Upper lobe of left lung (tissue), 6 donors: ENCODE results near the gene JCAD. TPM values are rescaled to one million over a fixed set of nuclear protein-coding genes. Genes with fewer than 3 reads are reported as not detected.
A peak's percentile ranks its signal among the peaks of the same experiment; 100 is the strongest.

Source experiments
- ATAC-seq, 2 donors: fragments of 200-7000 bp; cut with Tn5 transposase; one replicate each; pipeline ENCODE4 v1.9.1; 2022; ENCODE audit warnings: mild to moderate bottlenecking in 2 of 2, moderate library complexity in 2 of 2; ENCODE audit not compliant: low FRiP score in 2 of 2
- DNase-seq, 2 donors: peaks; one replicate each; pipeline ENCODE4 v3.0.0-alpha.2; 2019 to 2020
- H3K27ac ChIP-seq, 4 donors: fragments of 200-600 bp; sonication (generic); one replicate each; pipeline ENCODE4 v1.5.1; 2016 to 2019
- H3K27me3 ChIP-seq, 4 donors: fragments of 200-600 bp; sonication (generic); one replicate each; pipeline ENCODE4 v1.5.1; 2017 to 2019
- H3K36me3 ChIP-seq, 4 donors: fragments of 200-600 bp; sonication (generic); one replicate each; pipeline ENCODE4 v1.5.1; 2016 to 2019
- H3K4me1 ChIP-seq, 4 donors: fragments of 200-600 bp; sonication (generic); one replicate each; pipeline ENCODE4 v1.5.1; 2018 to 2019
- H3K4me3 ChIP-seq, 4 donors: fragments of 200-600 bp; sonication (generic); one replicate each; pipeline ENCODE4 v1.5.1; 2017 to 2019; ENCODE audit warnings: mild to moderate bottlenecking in 2 of 4, moderate library complexity in 1 of 4
- H3K9me3 ChIP-seq, 4 donors: fragments of 200-600 bp; sonication (generic); one replicate each; pipeline ENCODE4 v1.5.1; 2018 to 2019
- CTCF ChIP-seq, 6 experiments: fragments of 450-650 bp in 4 of 6; fragments of 200-600 bp in 2 of 6; sonication (generic) in 2 of 6; IDR thresholded peaks; one replicate each; pipeline ENCODE4 v1.5.1; 2016 to 2019; ENCODE audit warnings: antibody characterized with exemption in 6 of 6
- EP300 ChIP-seq, 4 donors: sonication (generic); formaldehyde crosslinking; IDR thresholded peaks; one replicate each; pipeline ENCODE4 v1.5.1; 2017; ENCODE audit warnings: antibody characterized with exemption in 4 of 4, control low read depth in 2 of 4
- POLR2A ChIP-seq, 4 donors: fragments of 450-650 bp; IDR thresholded peaks; one replicate each; pipeline ENCODE4 v1.5.1; 2016 to 2017; ENCODE audit warnings: antibody characterized with exemption in 4 of 4, mild to moderate bottlenecking in 2 of 4
- POLR2AphosphoS5 ChIP-seq, 2 donors: sonication (generic); formaldehyde crosslinking; IDR thresholded peaks; one replicate each; pipeline ENCODE4 v1.5.1; 2017; ENCODE audit warnings: antibody characterized with exemption in 2 of 2
- WGBS, 2 donors: methylation state at CpG; one replicate each; pipeline ENCODE4 v1.1.5; 2017 to 2018; 5-methylcytosine and 5-hydroxymethylcytosine counted together
- total RNA-seq, 6 donors: library from RNA; depleted of rRNA in 4 of 6; stranded (reverse); fragments of >200 nt in 4 of 6; gene quantifications; one replicate each; pipeline versions ENCODE4 v1.1.0 to v1.2.1, GENCODE V29; 2016 to 2021
- donor health status: DM: no; HTN: no; CAD: no; lungs with moderate emphysema.
- donor health status: DM: no; HTN: yes; CAD: no; lungs with severe emphysema.

The JCAD gene
- total RNA-seq, 6 donors from 2014 or later: 16.8 to 83.7 (median 37.6) TPM

GRCh38 chr10:30002426-30003266 is 56.7 kb downstream of the JCAD start:
- Histone ChIP-seq H3K4me1 (peaks cover 27 to 40% (median 31%) of the 10 kb centered on the region in 4 donors), H3K4me3 (no peak overlapping the region), H3K27me3 (no peaks in the 10 kb centered on the region), H3K9me3 (no peaks in the 10 kb centered on the region), H3K27ac (peak overlapping the region in 3 of 4 donors; percentile 63 to 78 (median 66)), H3K36me3 (no peaks in the 10 kb centered on the region)
- ATAC-seq (peak; percentile 50 to 62), DNase-seq (peak in 1 of 2 donors; percentile 78)
- TF ChIP-seq CTCF (IDR thresholded peaks at IDR 0.05): peak; percentile 64 to 81 (median 70)
- TF ChIP-seq EP300 (IDR thresholded peaks at IDR 0.05): no peak
- WGBS, 2 donors: 43 to 72% methylated on average over 7 to 16 of the region's 16 CpGs

GRCh38 chr10:30000802-30001571 is 58.4 kb downstream of the JCAD start:
- H3K27ac ChIP-seq: peak overlapping the region; percentile 52 to 78 (median 62)
- no peaks in the 10 kb centered on the region for H3K27me3 ChIP-seq
- no peaks in the 10 kb centered on the region for H3K36me3 ChIP-seq
- no peak overlapping the region for H3K4me3 ChIP-seq
- ATAC-seq: peak; percentile 52 to 72
- no peaks in the 10 kb centered on the region for H3K9me3 ChIP-seq
- peak in 1 of 2 donors; percentile 39 for DNase-seq
- H3K4me1 ChIP-seq: peaks cover 27 to 35% (median 31%) of the 10 kb centered on the region in 4 donors
- WGBS, 2 donors: 52 to 66% methylated on average over 12 of the region's 12 CpGs
- TF ChIP-seq POLR2A (IDR thresholded peaks at IDR 0.05) (no peak), CTCF (IDR thresholded peaks at IDR 0.05) (no peak), EP300 (IDR thresholded peaks at IDR 0.05) (peak in 1 of 4 donors; percentile 28), POLR2AphosphoS5 (IDR thresholded peaks at IDR 0.05) (peak; percentile 51 to 60)

GRCh38 chr10:29998142-29998808 is 61.1 kb downstream of the JCAD start:
- no peak for TF ChIP-seq POLR2A (IDR thresholded peaks at IDR 0.05)
- TF ChIP-seq CTCF (IDR thresholded peaks at IDR 0.05): peak; percentile 89 to 96 (median 93)
- WGBS, 2 donors: 40 to 42% methylated on average over 12 of the region's 12 CpGs
- no peak overlapping the region for H3K27ac ChIP-seq
- no peaks in the 10 kb centered on the region for H3K9me3 ChIP-seq
- H3K27me3 ChIP-seq: no peaks in the 10 kb centered on the region
- peaks cover 27 to 35% (median 32%) of the 10 kb centered on the region in 4 donors for H3K4me1 ChIP-seq
- no peaks in the 10 kb centered on the region for H3K36me3 ChIP-seq
- no peak overlapping the region for H3K4me3 ChIP-seq
- ATAC-seq: peak; percentile 71 to 76
- DNase-seq: peak in 1 of 2 donors; percentile 78

GRCh38 chr10:29994811-29995210 is 64.6 kb downstream of the JCAD start:
- ATAC-seq: no peak
- no peak for DNase-seq
- H3K9me3 ChIP-seq: no peaks in the 10 kb centered on the region
- no peak overlapping the region for H3K4me3 ChIP-seq
- no peaks in the 10 kb centered on the region for H3K27me3 ChIP-seq
- H3K36me3 ChIP-seq: no peaks in the 10 kb centered on the region
- WGBS, 2 donors: 46 to 48% methylated on average over 4 of the region's 4 CpGs
- no peak overlapping the region for H3K27ac ChIP-seq
- peaks cover 5 to 9% (median 7%) of the 10 kb centered on the region in 4 donors for H3K4me1 ChIP-seq
- TF ChIP-seq POLR2AphosphoS5 (IDR thresholded peaks at IDR 0.05) (no peak), EP300 (IDR thresholded peaks at IDR 0.05) (no peak), POLR2A (IDR thresholded peaks at IDR 0.05) (no peak), CTCF (IDR thresholded peaks at IDR 0.05) (no peak)
